Measurements from ENCODE around the gene PSMD1. TPM values are rescaled to one million over a fixed set of nuclear protein-coding genes. Genes with fewer than 3 reads are reported as not detected.

Gene PSMD1
- total RNA-seq, 4 donors from 2014 or later = 47.3 to 55.2 (median 52.3) TPM

DNA sequence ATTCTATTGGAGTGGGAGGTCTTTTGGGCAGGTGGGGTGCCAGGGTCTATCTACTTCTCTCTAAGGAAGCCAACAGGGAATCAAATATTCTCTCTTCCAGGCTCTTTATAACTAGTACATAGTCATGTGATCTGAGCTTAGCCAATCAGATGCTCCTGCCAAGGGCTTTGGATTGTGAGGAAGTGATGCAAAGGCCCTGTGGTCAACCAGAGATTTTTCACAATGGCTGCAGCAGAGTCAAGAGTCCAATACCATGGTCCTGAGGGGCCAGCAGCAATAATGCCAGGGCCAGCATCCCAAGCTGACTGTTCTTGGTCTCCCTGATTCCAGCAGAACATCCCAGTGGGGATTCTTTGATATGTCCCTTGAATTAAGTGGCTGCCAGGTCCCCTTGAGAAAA is 27.8 kb upstream of the PSMD1 start:
- H3K9me3 ChIP-seq = peaks cover 0 to 3% (median 0%) of the 10 kb centered on the region in 4 donors
- intact Hi-C loops (cut with DNase I) = no loop called here
- no peak overlapping the region for H3K4me3 ChIP-seq
- TF ChIP-seq POLR2A (IDR thresholded peaks at IDR 0.05; ENCODE audit: low read depth) (no peak), EP300 (IDR thresholded peaks at IDR 0.05) (no peak)
- H3K27me3 ChIP-seq = peaks cover 0 to 39% (median 0%) of the 10 kb centered on the region in 4 donors
- H3K36me3 ChIP-seq = no peaks in the 10 kb centered on the region
- no peak overlapping the region for H3K27ac ChIP-seq (replicated peaks in 1 of 4)
- DNase-seq (ENCODE audit: extremely low spot score) = no peak
- H3K4me1 ChIP-seq = no peaks in the 10 kb centered on the region

DNA sequence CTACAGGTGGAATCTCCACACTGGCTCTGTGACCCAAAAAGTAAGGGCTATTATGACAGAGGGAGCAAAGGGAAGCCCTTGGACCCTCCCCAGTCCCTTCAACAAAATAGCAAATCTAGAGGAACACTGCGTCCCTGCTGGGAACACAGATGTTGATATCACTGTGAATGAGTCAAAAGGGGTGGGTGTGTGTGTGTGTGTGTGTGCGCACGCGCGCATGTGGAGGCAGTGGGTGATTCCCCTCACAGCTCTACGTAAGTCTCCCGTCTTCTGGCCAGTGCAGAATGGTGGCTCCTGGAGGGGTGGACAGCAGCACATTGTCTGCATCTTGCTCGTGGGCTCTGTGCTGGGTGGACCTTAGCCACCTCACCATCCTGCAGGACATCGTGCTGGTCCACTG is 27.1 kb upstream of the PSMD1 start:
- Histone ChIP-seq H3K4me1 (no peaks in the 10 kb centered on the region), H3K4me3 (no peak overlapping the region), H3K27me3 (peaks cover 0 to 43% (median 0%) of the 10 kb centered on the region in 4 donors), H3K36me3 (no peaks in the 10 kb centered on the region), H3K27ac (replicated peaks in 1 of 4) (no peak overlapping the region), H3K9me3 (peaks cover 0 to 3% (median 0%) of the 10 kb centered on the region in 4 donors)
- TF ChIP-seq POLR2AphosphoS5 (IDR thresholded peaks at IDR 0.05) (no peak), EP300 (IDR thresholded peaks at IDR 0.05) (no peak), POLR2A (IDR thresholded peaks at IDR 0.05; ENCODE audit: low read depth) (no peak)
- TF ChIP-seq, protein P1, sequence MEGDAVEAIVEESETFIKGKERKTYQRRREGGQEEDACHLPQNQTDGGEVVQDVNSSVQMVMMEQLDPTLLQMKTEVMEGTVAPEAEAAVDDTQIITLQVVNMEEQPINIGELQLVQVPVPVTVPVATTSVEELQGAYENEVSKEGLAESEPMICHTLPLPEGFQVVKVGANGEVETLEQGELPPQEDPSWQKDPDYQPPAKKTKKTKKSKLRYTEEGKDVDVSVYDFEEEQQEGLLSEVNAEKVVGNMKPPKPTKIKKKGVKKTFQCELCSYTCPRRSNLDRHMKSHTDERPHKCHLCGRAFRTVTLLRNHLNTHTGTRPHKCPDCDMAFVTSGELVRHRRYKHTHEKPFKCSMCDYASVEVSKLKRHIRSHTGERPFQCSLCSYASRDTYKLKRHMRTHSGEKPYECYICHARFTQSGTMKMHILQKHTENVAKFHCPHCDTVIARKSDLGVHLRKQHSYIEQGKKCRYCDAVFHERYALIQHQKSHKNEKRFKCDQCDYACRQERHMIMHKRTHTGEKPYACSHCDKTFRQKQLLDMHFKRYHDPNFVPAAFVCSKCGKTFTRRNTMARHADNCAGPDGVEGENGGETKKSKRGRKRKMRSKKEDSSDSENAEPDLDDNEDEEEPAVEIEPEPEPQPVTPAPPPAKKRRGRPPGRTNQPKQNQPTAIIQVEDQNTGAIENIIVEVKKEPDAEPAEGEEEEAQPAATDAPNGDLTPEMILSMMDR (IDR thresholded peaks at IDR 0.05) = no peak
- no peak for DNase-seq (ENCODE audit: extremely low spot score)
- 84% methylated on average over 9 of the region's 9 CpGs for WGBS
- intact Hi-C loops (cut with DNase I) = no loop called here

DNA sequence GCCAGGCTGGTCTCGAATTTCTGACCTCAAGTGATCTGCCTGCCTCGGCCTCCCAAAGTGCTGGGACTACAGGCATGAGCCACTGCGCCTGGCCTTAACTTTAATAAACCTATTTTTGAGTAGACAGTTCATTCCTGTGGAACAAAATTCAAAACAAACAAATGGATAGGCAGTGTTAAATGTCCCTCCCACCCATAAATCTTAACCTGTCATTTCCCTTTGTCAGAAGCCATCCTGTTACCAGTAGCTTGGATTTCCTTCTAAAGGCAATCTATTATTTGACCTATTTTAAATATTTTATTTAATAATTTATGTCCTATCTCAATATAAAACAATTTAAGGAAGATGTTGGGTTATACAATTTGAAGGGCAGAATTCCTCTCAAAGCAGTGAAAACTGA is 25.9 kb upstream of the PSMD1 start:
- Histone ChIP-seq H3K9me3 (peaks cover 0 to 3% (median 0%) of the 10 kb centered on the region in 4 donors), H3K4me3 (no peak overlapping the region), H3K27ac (replicated peaks in 1 of 4) (no peak overlapping the region), H3K36me3 (no peaks in the 10 kb centered on the region), H3K27me3 (peaks cover 0 to 51% (median 6%) of the 10 kb centered on the region in 4 donors), H3K4me1 (no peaks in the 10 kb centered on the region)
- intact Hi-C loops (cut with DNase I) = no loop called here
- no peak for TF ChIP-seq EP300 (IDR thresholded peaks at IDR 0.05)
- TF ChIP-seq POLR2AphosphoS5 (IDR thresholded peaks at IDR 0.05) = no peak
- TF ChIP-seq, protein P1 (IDR thresholded peaks at IDR 0.05) = no peak
- TF ChIP-seq POLR2A (IDR thresholded peaks at IDR 0.05; ENCODE audit: low read depth) = no peak
- DNase-seq (ENCODE audit: extremely low spot score) = no peak
- 78% methylated on average over 3 of the region's 3 CpGs for WGBS

DNA sequence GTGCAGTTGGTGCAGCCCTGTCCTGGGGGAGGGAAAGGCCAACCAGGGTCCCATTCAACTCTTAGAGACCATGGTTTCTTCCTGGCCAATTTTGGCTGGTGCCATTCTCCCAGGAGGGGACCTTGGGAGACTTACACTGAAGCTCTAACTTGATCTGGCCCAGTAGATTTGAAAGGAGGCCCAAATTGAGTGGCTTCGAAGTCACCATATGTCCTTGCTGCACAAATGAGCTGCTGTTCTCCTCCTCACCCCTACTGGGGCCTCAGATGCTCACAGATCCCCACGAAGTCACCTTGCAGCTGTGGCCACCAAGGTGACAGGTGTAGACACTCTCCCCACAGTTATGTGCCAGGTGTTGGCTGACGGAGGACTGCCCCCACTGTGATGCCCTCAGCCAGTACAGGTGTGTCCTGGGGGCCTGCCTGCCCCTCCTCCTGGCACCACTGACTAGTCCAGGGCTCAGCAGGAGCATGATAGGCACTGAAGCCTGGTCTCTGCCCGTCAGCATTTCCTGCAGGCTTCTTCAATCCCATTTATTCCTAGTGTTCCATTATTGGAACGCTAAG is 24.0 kb upstream of the PSMD1 start:
- whole genome bisulfite sequencing = 86% methylated on average over 4 of the region's 5 CpGs
- Histone ChIP-seq H3K9me3 (peaks cover 0 to 3% (median 0%) of the 10 kb centered on the region in 4 donors), H3K27me3 (peaks cover 0 to 64% (median 20%) of the 10 kb centered on the region in 4 donors), H3K4me3 (no peak overlapping the region), H3K27ac (replicated peaks in 1 of 4) (no peak overlapping the region), H3K36me3 (no peaks in the 10 kb centered on the region), H3K4me1 (peaks cover 0 to 9% (median 5%) of the 10 kb centered on the region in 4 donors)
- intact Hi-C loops (cut with DNase I) = no loop called here
- TF ChIP-seq POLR2A (IDR thresholded peaks at IDR 0.05; ENCODE audit: low read depth) (no peak), EP300 (IDR thresholded peaks at IDR 0.05) (no peak), POLR2AphosphoS5 (IDR thresholded peaks at IDR 0.05) (no peak)
- TF ChIP-seq, protein P1 (IDR thresholded peaks at IDR 0.05) = no peak
- DNase-seq (ENCODE audit: extremely low spot score) = no peak

DNA sequence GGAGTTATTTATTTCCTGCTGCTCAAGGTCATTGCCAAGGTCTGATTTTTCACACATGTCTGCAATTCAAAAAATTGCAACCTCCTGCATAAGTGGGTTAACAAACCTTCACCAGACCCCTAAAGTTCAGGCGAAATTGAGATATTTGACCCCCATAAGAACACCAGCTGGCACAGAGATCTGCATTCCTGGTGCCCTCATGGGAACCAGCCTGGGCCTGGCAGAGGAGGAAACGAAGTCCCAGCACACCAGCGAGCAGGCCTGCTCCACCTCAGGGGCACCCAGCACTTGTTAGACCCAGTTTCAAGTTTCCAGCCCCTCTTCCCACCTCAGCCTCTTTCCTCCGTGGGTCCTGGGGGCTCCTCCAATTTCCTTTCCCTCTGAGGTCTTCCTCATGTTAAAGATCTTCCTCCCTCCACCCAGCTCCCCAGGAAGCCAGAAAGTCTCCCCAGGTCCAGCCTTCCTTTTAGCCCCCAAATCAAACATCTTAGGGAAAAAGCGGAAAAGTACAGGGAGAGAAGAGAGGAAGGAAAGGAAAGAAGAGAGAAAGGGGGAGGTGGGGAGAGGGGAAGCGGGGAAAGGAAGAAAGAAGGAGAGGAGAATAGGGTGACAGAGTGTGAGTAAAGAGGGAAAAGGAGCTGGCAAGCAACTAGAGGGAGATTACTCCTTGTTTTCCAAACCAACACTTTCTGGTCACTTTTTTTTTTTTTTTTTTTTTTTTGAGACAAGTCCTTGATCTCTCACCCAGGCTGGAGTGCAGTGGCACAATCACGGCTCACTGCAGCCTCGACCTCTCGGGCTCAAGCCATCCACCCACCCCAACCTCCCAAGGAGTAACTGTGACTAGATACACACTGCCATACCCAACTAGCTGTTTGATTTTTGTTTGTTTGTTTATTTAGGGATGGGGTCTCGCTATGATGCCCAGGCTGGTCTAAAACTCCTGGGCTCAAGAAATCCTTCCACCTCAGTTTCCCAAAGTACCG is 23.2 kb upstream of the PSMD1 start:
- intact Hi-C loops (cut with DNase I) = no loop called here
- TF ChIP-seq, protein P1 (IDR thresholded peaks at IDR 0.05) = no peak
- TF ChIP-seq EP300 (IDR thresholded peaks at IDR 0.05) (no peak), POLR2A (IDR thresholded peaks at IDR 0.05; ENCODE audit: low read depth) (no peak), POLR2AphosphoS5 (IDR thresholded peaks at IDR 0.05) (no peak)
- Histone ChIP-seq H3K27ac (replicated peaks in 1 of 4) (no peak overlapping the region), H3K27me3 (peaks cover 0 to 66% (median 25%) of the 10 kb centered on the region in 4 donors), H3K4me1 (peaks cover 0 to 15% (median 11%) of the 10 kb centered on the region in 4 donors), H3K9me3 (peaks cover 0 to 3% (median 0%) of the 10 kb centered on the region in 4 donors), H3K36me3 (no peaks in the 10 kb centered on the region), H3K4me3 (no peak overlapping the region)
- no peak for DNase-seq (ENCODE audit: extremely low spot score)
- 65% methylated on average over 10 of the region's 11 CpGs for WGBS

Measured in esophagus muscularis mucosa (tissue), 4 donors.